ENCODE measurements around the gene ARID1B. TPM values are rescaled to one million over a fixed set of nuclear protein-coding genes. Genes with fewer than 3 reads are reported as not detected.
A peak's percentile ranks its signal among the peaks of the same experiment; 100 is the strongest.

Gene ARID1B
- total and polyA plus RNA-seq, 2 experiments from 2014 or later, result 32.9 to 67.0 TPM

- H3K9me2 ChIP-seq (replicated peaks; ENCODE audit: insufficient read depth), result no peaks in the 10 kb centered on the region
- DNase-seq (ENCODE audit: low spot score), result no peak
- WGBS (ENCODE audit: low lambda C conversion rate, missing lambda C conversion rate), result 75% methylated on average over 6 of the region's 6 CpGs
- H3K9me3 ChIP-seq (ENCODE audit: low read depth), result no peaks in the 10 kb centered on the region
- peaks cover 100% of the 10 kb centered on the region for H3K79me2 ChIP-seq
- no peak overlapping the region for H3K4me2 ChIP-seq
- no peaks in the 10 kb centered on the region for H3K36me3 ChIP-seq (replicated peaks; ENCODE audit: insufficient read depth, low read depth)
- H3K27me3 ChIP-seq, result no peaks in the 10 kb centered on the region
- no peak overlapping the region for H3K4me3 ChIP-seq
- no peaks in the 10 kb centered on the region for H3K4me1 ChIP-seq (ENCODE audit: insufficient read depth)
- H4K20me1 ChIP-seq (ENCODE audit: insufficient read depth, poor library complexity, severe bottlenecking), result peaks cover 88% of the 10 kb centered on the region
- no peak for TF ChIP-seq EZH2phosphoT487 (IDR thresholded peaks at IDR 0.05; ENCODE audit: low read depth, severe bottlenecking, unreplicated experiment)
- TF ChIP-seq, protein P1, sequence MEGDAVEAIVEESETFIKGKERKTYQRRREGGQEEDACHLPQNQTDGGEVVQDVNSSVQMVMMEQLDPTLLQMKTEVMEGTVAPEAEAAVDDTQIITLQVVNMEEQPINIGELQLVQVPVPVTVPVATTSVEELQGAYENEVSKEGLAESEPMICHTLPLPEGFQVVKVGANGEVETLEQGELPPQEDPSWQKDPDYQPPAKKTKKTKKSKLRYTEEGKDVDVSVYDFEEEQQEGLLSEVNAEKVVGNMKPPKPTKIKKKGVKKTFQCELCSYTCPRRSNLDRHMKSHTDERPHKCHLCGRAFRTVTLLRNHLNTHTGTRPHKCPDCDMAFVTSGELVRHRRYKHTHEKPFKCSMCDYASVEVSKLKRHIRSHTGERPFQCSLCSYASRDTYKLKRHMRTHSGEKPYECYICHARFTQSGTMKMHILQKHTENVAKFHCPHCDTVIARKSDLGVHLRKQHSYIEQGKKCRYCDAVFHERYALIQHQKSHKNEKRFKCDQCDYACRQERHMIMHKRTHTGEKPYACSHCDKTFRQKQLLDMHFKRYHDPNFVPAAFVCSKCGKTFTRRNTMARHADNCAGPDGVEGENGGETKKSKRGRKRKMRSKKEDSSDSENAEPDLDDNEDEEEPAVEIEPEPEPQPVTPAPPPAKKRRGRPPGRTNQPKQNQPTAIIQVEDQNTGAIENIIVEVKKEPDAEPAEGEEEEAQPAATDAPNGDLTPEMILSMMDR (IDR thresholded peaks at IDR 0.05; ENCODE audit: poor library complexity), result no peak
- no peak for TF ChIP-seq EZH2 (IDR thresholded peaks at IDR 0.05; ENCODE audit: borderline replicate concordance)
- H3K27ac ChIP-seq, result no peak overlapping the region
- no peak overlapping the region for H2AFZ ChIP-seq
Observed at GRCh38 chr6:156801712-156802111, 24.5 kb downstream of the ARID1B start.

- Histone ChIP-seq H3K27me3 (no peaks in the 10 kb centered on the region), H3K79me2 (peaks cover 100% of the 10 kb centered on the region), H3K36me3 (replicated peaks; ENCODE audit: insufficient read depth, low read depth) (no peaks in the 10 kb centered on the region), H3K4me3 (no peak overlapping the region), H2AFZ (no peak overlapping the region), H3K4me2 (no peak overlapping the region), H3K27ac (no peak overlapping the region), H4K20me1 (ENCODE audit: insufficient read depth, poor library complexity, severe bottlenecking) (peaks cover 88% of the 10 kb centered on the region), H3K4me1 (ENCODE audit: insufficient read depth) (peaks cover 3% of the 10 kb centered on the region), H3K9me3 (ENCODE audit: low read depth) (no peaks in the 10 kb centered on the region), H3K9me2 (replicated peaks; ENCODE audit: insufficient read depth) (no peaks in the 10 kb centered on the region)
- 97% methylated on average over 2 of the region's 2 CpGs for WGBS (ENCODE audit: low lambda C conversion rate, missing lambda C conversion rate)
- TF ChIP-seq, protein P1 (IDR thresholded peaks at IDR 0.05; ENCODE audit: poor library complexity), result no peak
- TF ChIP-seq EZH2 (IDR thresholded peaks at IDR 0.05; ENCODE audit: borderline replicate concordance) (no peak), EZH2phosphoT487 (IDR thresholded peaks at IDR 0.05; ENCODE audit: low read depth, severe bottlenecking, unreplicated experiment) (no peak)
- DNase-seq (ENCODE audit: low spot score), result no peak
Observed at GRCh38 chr6:156803353-156803752, 26.2 kb downstream of the ARID1B start.

DNA sequence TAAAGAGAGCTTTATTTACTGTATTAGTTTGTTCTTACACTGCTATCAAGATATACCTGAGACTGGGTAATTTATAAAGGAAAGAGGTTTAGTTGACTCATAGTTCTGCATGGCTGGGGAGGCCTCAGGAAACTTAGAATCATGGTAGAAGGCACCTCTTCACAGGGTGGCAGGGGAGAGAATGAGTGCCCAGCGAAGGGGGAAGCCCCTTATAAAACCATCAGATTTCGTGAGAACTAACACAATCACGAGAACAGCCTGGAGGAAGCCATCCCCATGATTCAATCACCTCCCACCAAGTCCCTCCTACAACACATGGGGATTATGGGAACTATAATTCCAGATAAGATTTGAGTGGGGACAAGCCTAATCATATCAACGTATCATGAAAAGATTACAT, 27.2 kb downstream of the ARID1B start:
- Histone ChIP-seq H3K4me1 (ENCODE audit: insufficient read depth) (peaks cover 5% of the 10 kb centered on the region), H3K27ac (no peak overlapping the region), H3K9me3 (ENCODE audit: low read depth) (no peaks in the 10 kb centered on the region), H3K79me2 (peaks cover 100% of the 10 kb centered on the region), H3K36me3 (replicated peaks; ENCODE audit: insufficient read depth, low read depth) (no peaks in the 10 kb centered on the region), H3K4me2 (no peak overlapping the region), H3K4me3 (no peak overlapping the region), H4K20me1 (ENCODE audit: insufficient read depth, poor library complexity, severe bottlenecking) (peaks cover 88% of the 10 kb centered on the region), H3K9me2 (replicated peaks; ENCODE audit: insufficient read depth) (no peaks in the 10 kb centered on the region), H3K27me3 (no peaks in the 10 kb centered on the region), H2AFZ (no peak overlapping the region)
- 92% methylated on average over 4 of the region's 4 CpGs for WGBS (ENCODE audit: low lambda C conversion rate, missing lambda C conversion rate)
- no peak for TF ChIP-seq EZH2 (IDR thresholded peaks at IDR 0.05; ENCODE audit: borderline replicate concordance)
- TF ChIP-seq EZH2phosphoT487 (IDR thresholded peaks at IDR 0.05; ENCODE audit: low read depth, severe bottlenecking, unreplicated experiment), result no peak
- TF ChIP-seq, protein P1 (IDR thresholded peaks at IDR 0.05; ENCODE audit: poor library complexity), result no peak
- DNase-seq (ENCODE audit: low spot score), result no peak

- 75% methylated on average over 4 of the region's 4 CpGs for WGBS (ENCODE audit: low lambda C conversion rate, missing lambda C conversion rate)
Observed at GRCh38 chr6:156806155-156806554, 29.0 kb downstream of the ARID1B start.

More at GRCh38 chr6:156806155-156806554, 29.0 kb downstream of the ARID1B start:
- Histone ChIP-seq H3K4me1 (ENCODE audit: insufficient read depth) (peaks cover 5% of the 10 kb centered on the region), H3K9me3 (ENCODE audit: low read depth) (no peaks in the 10 kb centered on the region), H3K27ac (peak overlapping the region; percentile 0), H3K9me2 (replicated peaks; ENCODE audit: insufficient read depth) (no peaks in the 10 kb centered on the region), H3K79me2 (peaks cover 100% of the 10 kb centered on the region), H3K36me3 (replicated peaks; ENCODE audit: insufficient read depth, low read depth) (no peaks in the 10 kb centered on the region), H2AFZ (no peak overlapping the region), H3K27me3 (no peaks in the 10 kb centered on the region), H4K20me1 (ENCODE audit: insufficient read depth, poor library complexity, severe bottlenecking) (peaks cover 88% of the 10 kb centered on the region), H3K4me3 (no peak overlapping the region), H3K4me2 (no peak overlapping the region)
- DNase-seq (ENCODE audit: low spot score), result no peak
- TF ChIP-seq, protein P1 (IDR thresholded peaks at IDR 0.05; ENCODE audit: poor library complexity), result no peak
